ENCODE results near the gene FAM47E.

Gene FAM47E

GRCh38 chr4:76298227-76298626, 46.7 kb downstream of the FAM47E start:
- Histone ChIP-seq H3K4me3 (ENCODE audit: severe bottlenecking) (no peak overlapping the region), H3K27me3 (ENCODE audit: insufficient read depth, poor library complexity, severe bottlenecking) (no peaks in the 10 kb centered on the region), H3K27ac (ENCODE audit: poor library complexity, severe bottlenecking) (no peak overlapping the region), H3K4me1 (ENCODE audit: insufficient read depth, poor library complexity, severe bottlenecking) (peaks cover 12% of the 10 kb centered on the region), H3K9me3 (ENCODE audit: severe bottlenecking) (peaks cover 2% of the 10 kb centered on the region), H3K36me3 (ENCODE audit: low read depth) (no peaks in the 10 kb centered on the region)
- no peak for DNase-seq (ENCODE audit: low spot score)
- no peak for ATAC-seq (ENCODE audit: low read depth)
- TF ChIP-seq CTCF (IDR thresholded peaks at IDR 0.05; ENCODE audit: poor library complexity, severe bottlenecking): no peak

GRCh38 chr4:76300012-76300411, 48.5 kb downstream of the FAM47E start:
- Histone ChIP-seq H3K4me3 (ENCODE audit: severe bottlenecking) (no peak overlapping the region), H3K27ac (ENCODE audit: poor library complexity, severe bottlenecking) (no peak overlapping the region), H3K27me3 (ENCODE audit: insufficient read depth, poor library complexity, severe bottlenecking) (no peaks in the 10 kb centered on the region), H3K36me3 (ENCODE audit: low read depth) (no peaks in the 10 kb centered on the region), H3K9me3 (ENCODE audit: severe bottlenecking) (peaks cover 2% of the 10 kb centered on the region), H3K4me1 (ENCODE audit: insufficient read depth, poor library complexity, severe bottlenecking) (peaks cover 12% of the 10 kb centered on the region)
- no peak for ATAC-seq (ENCODE audit: low read depth)
- DNase-seq (ENCODE audit: low spot score): no peak
- TF ChIP-seq CTCF (IDR thresholded peaks at IDR 0.05; ENCODE audit: poor library complexity, severe bottlenecking): no peak

GRCh38 chr4:76301068-76301774, 49.7 kb downstream of the FAM47E start:
- peaks cover 2% of the 10 kb centered on the region for H3K9me3 ChIP-seq (ENCODE audit: severe bottlenecking)
- H3K4me1 ChIP-seq (ENCODE audit: insufficient read depth, poor library complexity, severe bottlenecking): peaks cover 16% of the 10 kb centered on the region
- H3K27me3 ChIP-seq (ENCODE audit: insufficient read depth, poor library complexity, severe bottlenecking): no peaks in the 10 kb centered on the region
- ATAC-seq (ENCODE audit: low read depth): peak; percentile 81
- TF ChIP-seq CTCF (IDR thresholded peaks at IDR 0.05; ENCODE audit: poor library complexity, severe bottlenecking): no peak
- DNase-seq (ENCODE audit: low spot score): no peak
- H3K4me3 ChIP-seq (ENCODE audit: severe bottlenecking): no peak overlapping the region
- H3K36me3 ChIP-seq (ENCODE audit: low read depth): no peaks in the 10 kb centered on the region
- H3K27ac ChIP-seq (ENCODE audit: poor library complexity, severe bottlenecking): no peak overlapping the region

GRCh38 chr4:76301775-76302162, 50.2 kb downstream of the FAM47E start:
- Histone ChIP-seq H3K9me3 (ENCODE audit: severe bottlenecking) (peaks cover 1% of the 10 kb centered on the region), H3K27me3 (ENCODE audit: insufficient read depth, poor library complexity, severe bottlenecking) (no peaks in the 10 kb centered on the region), H3K4me3 (ENCODE audit: severe bottlenecking) (no peak overlapping the region), H3K4me1 (ENCODE audit: insufficient read depth, poor library complexity, severe bottlenecking) (peaks cover 16% of the 10 kb centered on the region), H3K36me3 (ENCODE audit: low read depth) (no peaks in the 10 kb centered on the region), H3K27ac (ENCODE audit: poor library complexity, severe bottlenecking) (no peak overlapping the region)
- ATAC-seq (ENCODE audit: low read depth): no peak
- DNase-seq (ENCODE audit: low spot score): no peak
- no peak for TF ChIP-seq CTCF (IDR thresholded peaks at IDR 0.05; ENCODE audit: poor library complexity, severe bottlenecking)

- no peak overlapping the region for H3K4me3 ChIP-seq (ENCODE audit: severe bottlenecking)
- no peaks in the 10 kb centered on the region for H3K9me3 ChIP-seq (ENCODE audit: severe bottlenecking)
- no peak for ATAC-seq (ENCODE audit: low read depth)
- no peak for TF ChIP-seq CTCF (IDR thresholded peaks at IDR 0.05; ENCODE audit: poor library complexity, severe bottlenecking)
- H3K36me3 ChIP-seq (ENCODE audit: low read depth): no peaks in the 10 kb centered on the region
- DNase-seq (ENCODE audit: low spot score): no peak
- peaks cover 16% of the 10 kb centered on the region for H3K4me1 ChIP-seq (ENCODE audit: insufficient read depth, poor library complexity, severe bottlenecking)
- H3K27me3 ChIP-seq (ENCODE audit: insufficient read depth, poor library complexity, severe bottlenecking): no peaks in the 10 kb centered on the region
- H3K27ac ChIP-seq (ENCODE audit: poor library complexity, severe bottlenecking): no peak overlapping the region
Measured at GRCh38 chr4:76302826-76303438, 51.4 kb downstream of the FAM47E start.

All from RWPE2 (cell line).